HG03460 (cell line): ENCODE data around the gene PLD1.
"Not testable (repeated sequence)": the region's sequence is repeated elsewhere in the genome, so short reads cannot be mapped to it uniquely, and the experiment has no call there.

Source experiments
- ATAC-seq: cut with Tn5 transposase; IDR thresholded peaks from one replicate; pipeline ENCODE4 v1.9.1; 2021; ENCODE audit not compliant: unreplicated experiment

Gene PLD1, protein sequence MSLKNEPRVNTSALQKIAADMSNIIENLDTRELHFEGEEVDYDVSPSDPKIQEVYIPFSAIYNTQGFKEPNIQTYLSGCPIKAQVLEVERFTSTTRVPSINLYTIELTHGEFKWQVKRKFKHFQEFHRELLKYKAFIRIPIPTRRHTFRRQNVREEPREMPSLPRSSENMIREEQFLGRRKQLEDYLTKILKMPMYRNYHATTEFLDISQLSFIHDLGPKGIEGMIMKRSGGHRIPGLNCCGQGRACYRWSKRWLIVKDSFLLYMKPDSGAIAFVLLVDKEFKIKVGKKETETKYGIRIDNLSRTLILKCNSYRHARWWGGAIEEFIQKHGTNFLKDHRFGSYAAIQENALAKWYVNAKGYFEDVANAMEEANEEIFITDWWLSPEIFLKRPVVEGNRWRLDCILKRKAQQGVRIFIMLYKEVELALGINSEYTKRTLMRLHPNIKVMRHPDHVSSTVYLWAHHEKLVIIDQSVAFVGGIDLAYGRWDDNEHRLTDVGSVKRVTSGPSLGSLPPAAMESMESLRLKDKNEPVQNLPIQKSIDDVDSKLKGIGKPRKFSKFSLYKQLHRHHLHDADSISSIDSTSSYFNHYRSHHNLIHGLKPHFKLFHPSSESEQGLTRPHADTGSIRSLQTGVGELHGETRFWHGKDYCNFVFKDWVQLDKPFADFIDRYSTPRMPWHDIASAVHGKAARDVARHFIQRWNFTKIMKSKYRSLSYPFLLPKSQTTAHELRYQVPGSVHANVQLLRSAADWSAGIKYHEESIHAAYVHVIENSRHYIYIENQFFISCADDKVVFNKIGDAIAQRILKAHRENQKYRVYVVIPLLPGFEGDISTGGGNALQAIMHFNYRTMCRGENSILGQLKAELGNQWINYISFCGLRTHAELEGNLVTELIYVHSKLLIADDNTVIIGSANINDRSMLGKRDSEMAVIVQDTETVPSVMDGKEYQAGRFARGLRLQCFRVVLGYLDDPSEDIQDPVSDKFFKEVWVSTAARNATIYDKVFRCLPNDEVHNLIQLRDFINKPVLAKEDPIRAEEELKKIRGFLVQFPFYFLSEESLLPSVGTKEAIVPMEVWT

DNA sequence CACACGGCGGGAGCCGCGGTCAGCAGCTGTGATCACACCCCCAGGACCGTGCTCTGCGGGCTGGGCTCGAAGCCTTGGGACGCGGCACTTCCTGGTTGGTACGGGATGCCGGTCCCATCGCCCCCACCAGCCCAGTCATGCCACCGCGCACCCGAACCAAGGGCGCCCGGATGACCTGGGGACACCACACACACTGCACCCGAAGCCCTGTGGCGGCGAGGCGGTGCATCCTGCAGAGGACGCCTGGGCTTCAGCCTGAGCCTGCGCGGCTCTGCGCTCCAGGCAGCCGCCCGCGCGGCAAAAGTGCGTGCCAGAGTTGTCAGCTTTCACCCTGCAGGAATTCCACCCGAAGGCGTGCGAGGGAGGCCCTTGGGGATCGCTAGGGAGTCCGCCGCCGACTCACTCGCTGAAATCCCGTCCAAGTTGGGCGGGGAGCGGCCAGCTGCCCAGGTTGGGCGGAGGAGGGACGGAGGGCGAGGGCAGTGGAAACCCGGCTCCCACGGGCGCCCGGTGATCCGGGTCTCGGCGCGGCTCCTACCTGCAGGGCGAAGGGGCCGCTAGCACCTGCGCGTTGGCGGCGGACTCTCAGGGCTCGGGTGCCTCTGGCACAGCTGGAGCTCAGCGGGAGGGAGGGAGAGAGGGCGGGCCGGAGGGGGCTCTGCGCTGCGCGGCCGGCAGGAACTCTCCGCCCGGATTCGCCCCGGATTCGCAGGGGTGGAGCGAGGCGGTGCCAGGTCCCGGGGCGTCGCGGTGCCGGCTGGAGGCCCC, at the start of gene PLD1:
TSS of gene PLD1 (minus strand) at position 623 of the 768 bp plus-strand sequence. CDS start 72,432 bp downstream, outside the sequence.
- ATAC-seq: peak; percentile 46

DNA sequence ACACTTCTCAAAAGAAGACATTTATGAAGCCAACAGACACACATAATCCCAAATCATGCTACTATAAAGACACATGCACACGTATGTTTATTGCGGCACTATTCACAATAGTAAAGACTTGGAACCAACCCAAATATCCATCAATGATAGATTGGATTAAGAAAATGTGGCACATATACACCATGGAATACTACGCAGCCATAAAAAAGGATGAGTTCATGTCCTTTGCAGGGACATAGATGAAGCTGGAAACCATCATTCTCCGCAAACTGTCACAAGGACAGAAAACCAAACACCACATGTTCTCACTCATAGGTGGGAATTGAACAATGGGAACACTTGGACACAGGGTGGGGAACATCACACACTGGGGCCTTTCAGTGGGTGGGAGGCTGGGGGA, 48.5 kb upstream of the PLD1 start:
- ATAC-seq: not testable (repeated sequence)

DNA sequence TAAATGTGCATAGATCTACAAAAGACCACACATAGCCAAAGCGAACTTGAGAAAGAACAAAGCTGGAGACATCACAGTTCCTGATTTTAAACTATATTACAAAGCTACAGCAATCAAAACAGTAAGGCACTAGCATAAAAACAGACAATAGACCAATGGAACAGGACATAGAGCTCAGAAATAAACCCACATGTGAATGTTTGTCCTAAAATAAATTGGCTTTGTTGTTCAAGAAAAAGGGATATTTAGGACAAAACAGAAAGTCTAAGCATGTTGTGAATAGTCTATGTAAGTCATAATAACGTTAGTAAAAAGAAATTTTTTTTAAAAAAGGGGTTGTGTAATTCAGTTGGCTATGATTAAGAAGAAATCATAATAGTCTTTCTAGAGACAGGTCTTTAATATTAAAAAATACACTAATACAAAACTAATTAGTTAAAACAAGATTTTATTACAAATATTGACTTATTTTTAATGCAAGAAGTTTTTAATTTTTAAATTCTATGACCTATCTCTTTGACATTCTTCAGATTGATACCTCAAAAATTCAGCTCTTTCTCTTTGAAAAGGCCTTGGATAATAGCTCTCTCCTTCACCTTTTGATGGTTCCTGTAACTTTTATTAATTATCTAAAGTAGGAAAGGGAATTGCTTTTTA, 44.5 kb upstream of the PLD1 start:
- ATAC-seq: no peak

DNA sequence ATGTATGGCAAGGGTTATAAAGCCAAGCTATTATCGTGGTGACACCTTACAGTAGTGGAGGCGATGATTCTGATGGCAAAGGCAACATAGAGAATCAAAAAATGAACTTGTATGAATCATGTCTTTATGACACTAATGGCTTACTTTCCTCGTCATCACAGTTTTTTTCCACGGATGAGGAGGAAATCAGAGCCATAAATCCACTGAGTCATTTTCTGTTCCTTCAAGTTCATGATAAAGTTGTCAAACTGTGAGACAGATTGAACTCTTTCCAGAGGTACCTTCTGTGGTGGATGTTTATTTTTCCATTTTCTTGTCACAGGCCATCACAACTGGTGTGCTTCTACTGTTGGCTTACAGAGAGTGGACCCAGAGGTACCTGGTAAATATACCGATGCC, 41.4 kb upstream of the PLD1 start:
- no peak for ATAC-seq

DNA sequence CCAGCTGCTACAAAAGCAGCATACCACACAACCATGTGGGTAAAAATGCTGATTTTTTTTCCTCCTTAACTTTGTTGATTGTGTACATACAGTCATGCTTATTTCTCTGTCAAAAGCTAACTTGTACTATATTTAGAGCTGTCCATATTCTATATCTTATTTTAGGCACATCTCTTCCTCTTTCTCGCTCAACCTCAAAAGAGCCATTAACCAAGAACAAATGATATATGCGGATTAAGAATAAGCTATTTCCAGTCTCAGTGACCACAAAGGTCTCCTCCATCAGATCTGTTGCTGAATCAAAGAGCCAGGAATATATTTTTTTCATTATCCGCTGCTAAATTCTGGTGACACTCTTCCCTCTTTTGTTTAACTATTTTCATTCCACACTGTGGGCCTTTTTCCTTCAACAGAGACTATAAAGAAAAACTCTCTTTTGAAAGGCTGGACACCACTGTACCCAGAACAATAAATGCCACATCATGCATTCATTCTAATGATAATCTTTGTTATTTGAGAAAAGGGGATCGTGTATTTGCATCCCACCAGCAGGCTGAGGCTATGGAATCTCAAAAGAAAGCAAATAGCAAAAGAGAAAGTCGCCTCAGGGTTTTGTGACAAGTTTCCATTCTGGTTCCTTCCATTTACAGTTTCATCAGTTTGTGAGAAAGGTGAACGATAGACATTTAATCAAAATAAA, 40.8 kb upstream of the PLD1 start:
- ATAC-seq: no peak

DNA sequence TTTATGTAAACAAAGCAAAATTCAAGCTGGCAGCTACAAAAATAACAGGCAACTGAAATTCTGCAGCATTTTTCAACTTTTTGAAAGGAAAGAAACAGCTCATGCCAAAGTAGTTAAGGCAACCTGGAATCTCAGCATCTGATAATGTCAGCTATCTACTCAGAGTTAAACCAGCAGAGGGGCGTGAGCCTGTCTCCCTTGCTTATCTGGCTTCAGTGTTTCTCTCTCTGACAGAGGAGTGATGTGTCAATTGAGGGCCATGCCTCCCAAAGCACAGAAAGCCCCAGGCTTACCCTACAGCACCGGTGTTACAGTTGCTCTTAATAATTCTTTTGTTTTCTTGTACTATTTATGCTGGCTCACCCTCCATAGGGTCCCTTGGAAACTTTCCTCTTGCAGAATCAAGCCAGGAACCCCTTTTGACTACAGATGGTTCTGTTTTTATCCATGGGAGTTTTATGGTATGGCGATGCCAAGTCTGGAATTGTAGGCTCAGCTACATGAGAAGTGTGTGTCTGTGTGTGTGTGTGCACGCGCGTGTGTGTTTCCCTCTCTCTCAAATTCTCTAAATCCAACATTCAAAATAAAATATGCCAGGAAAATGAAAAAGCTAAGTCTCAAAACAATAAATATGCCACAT, 40.2 kb upstream of the PLD1 start:
- no peak for ATAC-seq

DNA sequence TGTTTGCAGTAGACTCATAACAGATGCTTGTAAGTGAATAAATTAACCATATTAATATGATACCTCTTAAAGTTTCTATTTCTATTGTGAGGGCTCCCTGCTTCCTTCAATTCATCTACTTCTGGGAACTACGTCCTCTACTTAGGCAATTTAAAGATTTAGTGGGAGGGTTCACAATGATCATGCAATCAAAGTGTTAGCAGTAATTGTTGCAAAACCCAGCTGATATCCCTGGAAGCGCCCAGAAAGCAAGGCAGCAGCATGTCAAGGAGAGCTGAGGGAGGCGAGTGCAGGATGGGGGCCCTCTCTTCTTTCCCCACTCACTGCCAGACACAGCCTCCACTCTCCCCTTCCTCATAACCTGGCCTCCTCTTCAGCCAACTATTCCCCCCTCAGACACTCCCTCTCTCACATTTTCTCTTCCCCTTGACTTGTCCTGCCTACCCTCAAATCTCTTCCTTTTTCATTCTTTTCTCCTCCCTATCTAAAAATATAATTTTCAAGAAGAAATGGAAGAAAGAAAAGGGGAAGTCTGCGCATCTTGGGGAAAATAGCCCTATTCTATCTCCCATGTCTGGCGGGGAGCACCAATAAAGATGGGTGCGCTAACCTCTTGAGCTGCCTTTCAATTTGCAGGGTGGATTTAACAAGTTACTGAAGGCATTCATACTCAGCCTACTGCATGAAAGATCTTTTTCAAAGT, 39.5 kb upstream of the PLD1 start:
- no peak for ATAC-seq

DNA sequence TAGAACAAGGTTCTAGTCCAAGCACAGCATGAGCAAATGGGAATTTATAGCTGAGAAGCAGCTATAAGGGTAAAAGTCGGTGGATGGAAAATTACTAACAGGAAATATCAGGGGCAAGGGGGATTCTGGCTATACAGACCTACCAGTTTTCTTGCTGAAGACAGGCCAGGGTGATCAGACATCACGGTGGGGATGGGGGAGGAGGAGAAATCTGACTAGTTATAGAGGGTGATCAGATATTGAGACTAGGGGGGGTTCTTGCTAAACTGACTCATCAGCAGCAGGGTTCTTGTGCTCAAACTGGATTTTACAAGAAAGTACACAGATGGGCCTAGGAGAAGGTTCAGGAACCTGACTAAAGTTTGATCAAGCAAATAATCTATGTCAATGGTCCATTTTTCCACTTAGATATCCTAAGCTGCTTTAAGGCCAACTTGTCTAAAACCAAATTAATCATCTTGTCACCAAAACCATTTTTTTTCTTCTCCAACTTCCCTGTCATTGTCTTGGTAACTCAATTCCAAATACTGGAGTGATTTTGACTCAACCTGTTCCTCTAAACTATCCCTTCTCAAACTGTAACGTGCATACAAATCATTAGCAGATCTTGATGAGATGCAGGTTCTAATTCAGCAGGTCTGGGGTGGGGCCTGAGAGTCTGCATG, 37.4 kb upstream of the PLD1 start:
- no peak for ATAC-seq

DNA sequence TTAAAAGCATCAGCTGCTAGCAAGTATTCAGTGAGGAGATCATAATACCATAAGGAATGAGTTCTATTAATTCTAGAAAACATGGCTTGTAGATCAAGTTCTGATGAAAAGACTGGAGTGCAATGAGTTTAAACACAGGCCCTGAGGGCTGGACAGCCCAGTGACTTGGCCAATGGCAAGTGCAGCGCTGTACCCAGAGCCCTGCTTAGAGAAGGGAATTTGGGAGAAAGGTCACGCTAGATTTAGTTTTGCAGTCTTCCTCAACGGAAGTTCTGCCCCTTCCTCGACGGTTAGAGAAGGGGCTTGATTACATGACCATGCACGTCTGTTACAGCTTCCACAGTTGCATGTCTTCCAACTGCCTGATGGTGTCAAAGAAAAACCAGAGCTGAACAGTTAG, 36.9 kb upstream of the PLD1 start:
- ATAC-seq: no peak

DNA sequence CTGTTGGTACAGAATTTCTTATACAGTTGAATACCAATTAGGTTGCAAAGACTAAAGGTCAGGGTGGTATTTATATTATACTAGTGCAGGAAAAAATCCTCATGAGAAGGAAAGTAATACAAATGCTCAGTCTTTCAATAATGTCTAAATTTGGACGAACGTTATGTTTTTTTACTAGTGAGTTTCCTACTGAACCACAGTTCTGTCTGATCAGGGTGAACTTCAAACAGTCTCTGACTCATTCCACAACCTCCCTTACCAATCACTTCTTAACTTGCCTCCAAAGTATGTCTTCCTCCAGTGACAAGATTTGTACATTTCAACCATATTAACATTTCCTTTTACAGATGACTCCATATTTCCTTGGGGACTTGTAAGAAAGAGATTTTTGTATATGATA, 36.3 kb upstream of the PLD1 start:
- ATAC-seq: peak; percentile 97

DNA sequence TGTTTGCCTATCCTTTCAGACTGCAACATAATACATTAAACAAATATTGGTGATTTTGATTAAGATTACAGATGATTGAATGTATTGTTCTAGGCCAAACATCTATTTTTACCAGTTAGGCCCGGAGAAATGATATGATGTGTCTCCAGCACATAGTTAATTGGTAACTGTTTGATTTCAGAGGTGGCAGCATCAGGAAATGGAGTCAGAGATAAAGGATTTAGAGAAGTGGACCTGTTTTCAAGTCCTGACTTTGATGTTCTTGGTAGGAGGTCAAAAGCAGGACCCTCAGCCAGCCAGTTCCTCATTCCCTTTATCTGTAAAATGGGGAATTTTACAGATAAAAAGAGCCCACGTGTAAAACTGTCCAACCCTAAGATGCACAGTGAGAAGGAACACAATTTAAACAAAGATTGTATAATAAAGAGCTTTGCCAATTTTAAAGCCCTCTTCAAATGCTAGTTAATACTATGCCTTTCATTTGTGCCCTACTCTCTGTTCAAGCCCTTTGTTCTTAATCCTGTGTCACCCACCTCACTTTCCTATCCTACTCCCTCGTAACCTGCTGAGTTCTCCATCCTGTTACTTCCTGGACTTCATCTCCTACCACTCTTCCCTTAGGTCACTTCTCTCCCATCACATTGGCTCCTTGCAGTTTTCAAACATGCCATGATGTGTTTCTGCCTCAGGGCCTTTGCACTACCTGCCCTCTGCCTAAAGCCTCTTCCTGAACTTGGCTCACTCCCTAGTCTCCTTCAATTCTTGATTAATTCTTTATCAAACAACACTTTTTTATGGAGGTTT, 35.4 kb upstream of the PLD1 start:
- ATAC-seq: no peak

DNA sequence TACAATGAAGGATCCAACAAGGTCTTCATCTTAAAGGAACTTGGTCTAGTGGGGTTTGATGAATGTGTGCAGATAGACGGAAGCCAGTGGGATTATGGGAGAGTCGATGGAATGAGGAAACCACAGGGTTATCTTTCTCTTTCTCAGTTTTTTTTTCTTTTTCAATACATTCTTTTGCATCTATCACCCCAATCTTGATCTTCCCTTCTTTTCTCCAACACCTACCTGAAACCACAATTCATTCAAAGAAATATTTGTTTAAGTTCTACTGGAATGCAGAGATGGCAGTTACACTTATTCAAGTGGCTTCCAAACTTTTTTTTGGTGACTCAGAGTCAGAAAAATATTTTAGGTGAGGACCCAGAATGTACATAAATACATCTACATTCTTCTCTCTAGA, 34.6 kb upstream of the PLD1 start:
- no peak for ATAC-seq

DNA sequence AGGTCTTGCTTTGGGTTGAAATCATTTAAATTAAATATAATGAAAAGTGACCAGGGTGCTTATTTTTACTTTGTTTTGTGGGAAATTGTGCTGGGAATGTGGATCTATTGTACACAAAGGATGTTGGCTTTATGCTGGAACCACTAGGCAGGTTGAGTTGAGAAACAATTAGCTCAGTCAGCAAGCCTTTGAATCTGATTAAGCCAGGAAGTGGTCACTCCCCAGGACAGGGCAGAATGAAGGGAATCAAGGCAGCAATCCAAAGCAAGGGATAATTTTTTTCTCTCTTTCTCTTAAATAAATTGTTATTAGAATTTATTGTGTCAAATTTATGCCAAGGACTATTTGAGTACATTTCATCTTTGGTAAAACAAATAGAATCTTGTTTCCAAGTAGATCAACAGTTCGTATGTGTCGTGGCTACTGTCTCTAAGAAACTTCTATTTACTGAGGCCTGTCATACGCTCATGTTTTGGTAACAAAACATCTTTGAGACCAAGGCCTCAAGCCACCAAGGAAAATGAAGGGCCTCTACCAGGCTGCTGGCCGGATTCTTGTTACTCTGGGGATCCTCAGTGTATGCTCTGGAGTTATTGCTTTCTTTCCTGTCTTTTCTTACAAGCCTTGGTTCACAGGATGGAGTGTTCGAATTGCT, 32.7 kb upstream of the PLD1 start, which contains the start of gene TMEM212:
TSS of gene TMEM212 (plus strand) at position 486 of the 655 bp plus-strand sequence. CDS start at position 521, 35 bp downstream.
- ATAC-seq: no peak

DNA sequence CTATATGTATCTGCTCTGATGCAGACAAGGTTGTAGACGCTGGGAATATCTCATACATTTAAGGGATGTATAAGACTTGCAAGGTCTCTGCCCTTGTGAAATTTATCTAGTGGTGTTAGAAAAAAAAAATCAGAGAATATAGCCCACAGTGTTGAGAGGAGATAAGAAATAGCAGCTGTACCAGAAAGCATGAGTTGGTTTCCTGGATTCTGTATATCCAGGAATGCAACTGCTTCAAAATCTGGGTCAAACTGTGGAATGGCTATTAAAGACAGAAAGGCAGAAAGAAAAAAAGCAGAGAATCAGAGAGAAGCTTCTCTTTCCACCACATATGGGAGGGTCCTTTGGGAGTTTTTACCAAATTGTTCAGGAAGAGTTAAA, 31.3 kb upstream of the PLD1 start:
- ATAC-seq: no peak

DNA sequence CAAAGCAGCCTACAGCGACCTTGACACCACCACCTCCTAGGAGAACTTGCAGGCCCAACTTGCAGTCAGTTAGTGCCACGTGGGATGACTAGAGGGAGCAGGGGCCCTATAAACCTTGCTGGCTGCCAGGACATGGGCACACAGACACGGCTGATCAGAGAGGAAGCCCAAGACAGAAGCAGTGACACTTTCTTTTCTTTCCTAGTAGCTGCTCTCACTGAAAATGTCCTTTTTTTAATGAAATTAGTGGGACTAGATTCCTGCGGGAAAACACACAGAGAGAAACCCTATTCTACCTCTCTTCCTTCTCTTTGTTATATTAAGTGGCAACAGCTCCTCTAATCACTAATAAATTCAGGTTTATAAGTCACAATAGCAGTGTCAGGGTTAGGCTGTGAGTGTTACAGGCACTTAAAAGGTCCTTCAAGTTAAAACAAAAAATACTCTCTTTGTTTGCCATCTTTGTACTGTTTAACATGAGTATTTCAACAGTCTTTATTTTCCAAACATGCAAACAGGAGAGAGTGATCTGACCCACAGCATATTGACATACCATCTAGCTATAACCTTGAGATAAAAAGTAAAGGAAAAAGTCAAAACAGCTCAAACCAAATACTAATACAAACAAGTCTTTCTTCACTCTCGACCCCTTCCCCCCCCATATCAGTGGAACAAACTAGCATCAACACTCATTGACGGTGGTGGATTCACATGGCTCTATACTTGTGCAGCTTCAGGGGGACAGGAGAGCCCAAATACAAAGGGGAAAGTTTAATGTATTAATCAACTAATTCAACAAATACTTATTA, 30.7 kb upstream of the PLD1 start:
- ATAC-seq: no peak

DNA sequence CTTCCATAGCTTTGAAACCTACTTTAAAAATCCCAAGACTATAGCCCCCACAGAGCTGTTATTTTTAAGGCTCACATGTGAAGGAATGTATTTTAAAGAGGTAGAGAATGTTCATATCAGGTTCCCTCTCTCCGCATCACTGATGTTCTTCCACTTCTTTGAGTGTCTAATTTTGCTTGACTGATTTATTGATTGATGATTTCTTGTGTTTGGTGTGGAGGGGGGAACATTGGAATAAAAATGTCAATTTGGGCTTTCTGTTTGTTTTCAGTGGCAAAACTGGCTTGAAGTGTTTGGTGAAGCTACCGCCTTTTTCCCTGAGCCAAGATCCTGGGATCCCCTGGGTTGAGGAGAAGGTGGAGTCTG, 30.1 kb upstream of the PLD1 start:
- no peak for ATAC-seq
